ENCODE measurements around the gene CTF1.
"Not testable (repeated sequence)": the region's sequence is repeated elsewhere in the genome, so short reads cannot be mapped to it uniquely, and the experiment has no call there.

The CTF1 gene

GRCh38 chr16:30896261-30896888 lies at the start of gene CTF1:
Gene CTF1, plus strand, starts transcription at chr16:30896614. Its CDS starts 30 bp downstream, at chr16:30896644.
- DNase-seq: no peak

GRCh38 chr16:30846649-30847402 lies 49.6 kb upstream of the CTF1 start:
- DNase-seq: no peak

- no peak for DNase-seq
Observed at GRCh38 chr16:30850246-30850645, 46.2 kb upstream of the CTF1 start.

- no peak for DNase-seq
Observed at GRCh38 chr16:30853758-30854157, 42.7 kb upstream of the CTF1 start.

GRCh38 chr16:30858111-30858495 lies 38.3 kb upstream of the CTF1 start:
- DNase-seq: no peak

- DNase-seq: no peak
Observed at GRCh38 chr16:30858829-30859423, 37.5 kb upstream of the CTF1 start.

GRCh38 chr16:30860729-30861128 lies 35.7 kb upstream of the CTF1 start:
- DNase-seq: not testable (repeated sequence)

- DNase-seq: not testable (repeated sequence)
Observed at GRCh38 chr16:30863178-30863577, 33.2 kb upstream of the CTF1 start.

GRCh38 chr16:30866031-30866430 lies 30.4 kb upstream of the CTF1 start:
- DNase-seq: no peak

GRCh38 chr16:30867747-30868146 lies 28.7 kb upstream of the CTF1 start:
- no peak for DNase-seq

GRCh38 chr16:30870904-30871303 lies 25.5 kb upstream of the CTF1 start:
- DNase-seq: no peak

- DNase-seq: no peak
Observed at GRCh38 chr16:30874244-30874820, 22.1 kb upstream of the CTF1 start.

GRCh38 chr16:30874821-30875717 lies 21.3 kb upstream of the CTF1 start:
- peak; percentile 81 for DNase-seq

- DNase-seq: peak; percentile 78
Observed at GRCh38 chr16:30875871-30876801, 20.3 kb upstream of the CTF1 start.

GRCh38 chr16:30876867-30877266 lies 19.5 kb upstream of the CTF1 start:
- DNase-seq: peak; percentile 37

- no peak for DNase-seq
Observed at GRCh38 chr16:30882429-30883310, 13.7 kb upstream of the CTF1 start.

GRCh38 chr16:30884760-30885159 lies 11.7 kb upstream of the CTF1 start:
- DNase-seq: no peak

GRCh38 chr16:30885196-30885595 lies 11.2 kb upstream of the CTF1 start:
- DNase-seq: no peak

- DNase-seq: no peak
Observed at GRCh38 chr16:30886145-30886544, 10.3 kb upstream of the CTF1 start.

- DNase-seq: no peak
Observed at GRCh38 chr16:30887927-30888326, 8.5 kb upstream of the CTF1 start.

All from DMS79 treated with DMSO at 0.1 percent for 48 hours (cell line).